Measurements from ENCODE around the gene NIM1K. TPM values are rescaled to one million over a fixed set of nuclear protein-coding genes. Genes with fewer than 3 reads are reported as not detected.
"Not testable (repeated sequence)": the region's sequence is repeated elsewhere in the genome, so short reads cannot be mapped to it uniquely, and the experiment has no call there.

NIM1K gene
- under 1 TPM; 0.31 to 0.61 (median 0.44) TPM for polyA plus RNA-seq (ENCODE audit: insufficient read length in 3 of 3)

- DNase-seq (ENCODE audit: low read depth in 3 of 3, low spot score in 2 of 3), result no peak
These were observed at the start of gene NIM1K for GRCh38 chr5:43191740-43192557. Gene NIM1K (plus strand): TSS chr5:43192225. CDS start chr5:43245776, 53,551 bp downstream.

- no peak for DNase-seq (ENCODE audit: low read depth in 3 of 3, low spot score in 2 of 3)
These were observed 47.0 kb upstream of the NIM1K start for GRCh38 chr5:43145071-43145470.

GRCh38 chr5:43146958-43147357, 45.1 kb upstream of the NIM1K start:
- DNase-seq (ENCODE audit: low read depth in 3 of 3, low spot score in 2 of 3), result no peak

GRCh38 chr5:43148417-43148816, 43.6 kb upstream of the NIM1K start:
- no peak for DNase-seq (ENCODE audit: low read depth in 3 of 3, low spot score in 2 of 3)

GRCh38 chr5:43149231-43149630, 42.8 kb upstream of the NIM1K start:
- no peak for DNase-seq (ENCODE audit: low read depth in 3 of 3, low spot score in 2 of 3)

GRCh38 chr5:43150075-43150474, 42.0 kb upstream of the NIM1K start:
- no peak for DNase-seq (ENCODE audit: low read depth in 3 of 3, low spot score in 2 of 3)

GRCh38 chr5:43150748-43151147, 41.3 kb upstream of the NIM1K start:
- DNase-seq (ENCODE audit: low read depth in 3 of 3, low spot score in 2 of 3), result no peak

- no peak for DNase-seq (ENCODE audit: low read depth in 3 of 3, low spot score in 2 of 3)
These were observed 39.1 kb upstream of the NIM1K start for GRCh38 chr5:43152946-43153345.

- DNase-seq (ENCODE audit: low read depth in 3 of 3, low spot score in 2 of 3), result no peak
These were observed 37.6 kb upstream of the NIM1K start for GRCh38 chr5:43154469-43154868.

- no peak for DNase-seq (ENCODE audit: low read depth in 3 of 3, low spot score in 2 of 3)
These were observed 36.5 kb upstream of the NIM1K start for GRCh38 chr5:43155394-43156096.

GRCh38 chr5:43156388-43156787, 35.6 kb upstream of the NIM1K start:
- DNase-seq (ENCODE audit: low read depth in 3 of 3, low spot score in 2 of 3), result no peak

GRCh38 chr5:43157068-43157467, 35.0 kb upstream of the NIM1K start:
- no peak for DNase-seq (ENCODE audit: low read depth in 3 of 3, low spot score in 2 of 3)

GRCh38 chr5:43161244-43161643, 30.8 kb upstream of the NIM1K start:
- DNase-seq (ENCODE audit: low read depth in 3 of 3, low spot score in 2 of 3), result no peak

- not testable (repeated sequence) for DNase-seq (ENCODE audit: low read depth in 3 of 3, low spot score in 2 of 3)
These were observed 27.2 kb upstream of the NIM1K start for GRCh38 chr5:43164801-43165200.

- DNase-seq (ENCODE audit: low read depth in 3 of 3, low spot score in 2 of 3), result no peak
These were observed 26.7 kb upstream of the NIM1K start for GRCh38 chr5:43165323-43165722.

- DNase-seq (ENCODE audit: low read depth in 3 of 3, low spot score in 2 of 3), result no peak
These were observed 23.9 kb upstream of the NIM1K start for GRCh38 chr5:43168175-43168574.

GRCh38 chr5:43171451-43171850, 20.6 kb upstream of the NIM1K start:
- DNase-seq (ENCODE audit: low read depth in 3 of 3, low spot score in 2 of 3), result no peak

GRCh38 chr5:43171926-43172325, 20.1 kb upstream of the NIM1K start:
- no peak for DNase-seq (ENCODE audit: low read depth in 3 of 3, low spot score in 2 of 3)

GRCh38 chr5:43172779-43173178, 19.2 kb upstream of the NIM1K start:
- no peak for DNase-seq (ENCODE audit: low read depth in 3 of 3, low spot score in 2 of 3)

- no peak for DNase-seq (ENCODE audit: low read depth in 3 of 3, low spot score in 2 of 3)
These were observed 17.4 kb upstream of the NIM1K start for GRCh38 chr5:43174586-43174985.

GRCh38 chr5:43179836-43180235, 12.2 kb upstream of the NIM1K start:
- no peak for DNase-seq (ENCODE audit: low read depth in 3 of 3, low spot score in 2 of 3)

GRCh38 chr5:43182421-43182820, 9.6 kb upstream of the NIM1K start:
- DNase-seq (ENCODE audit: low read depth in 3 of 3, low spot score in 2 of 3), result no peak

Data from right renal cortex interstitium (tissue), 3 donors.